ENCODE data around the gene CCDC9B. TPM values are rescaled to one million over a fixed set of nuclear protein-coding genes. Genes with fewer than 3 reads are reported as not detected.

Gene CCDC9B
- polyA plus RNA-seq, 4 donors: 4.0 to 14.7 (median 8.0) TPM

DNA sequence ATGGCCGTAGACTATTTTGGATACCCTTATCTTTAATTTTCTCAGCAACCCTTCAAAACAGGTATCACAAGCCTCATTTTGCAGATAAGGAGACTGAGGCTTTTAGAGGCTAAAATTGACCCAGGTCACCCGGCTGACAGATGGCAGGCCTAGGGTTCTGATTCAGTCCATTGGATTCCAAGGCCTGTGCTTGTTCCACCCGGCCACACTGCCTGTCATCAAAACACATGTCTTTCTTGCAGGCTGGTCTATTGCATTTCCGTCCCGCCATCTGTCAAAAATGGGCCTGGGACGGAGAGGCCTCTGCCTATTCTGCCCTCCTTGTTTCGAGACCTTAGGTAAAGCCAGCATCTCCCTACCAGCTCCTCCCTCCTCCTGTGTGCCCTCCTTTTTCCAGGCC, 9.1 kb downstream of the CCDC9B start:
- DNase-seq (ENCODE audit: low read depth in 4 of 4, low spot score in 2 of 4): no peak

GRCh38 chr15:40331026-40331425, 9.7 kb downstream of the CCDC9B start:
- DNase-seq (ENCODE audit: low read depth in 4 of 4, low spot score in 2 of 4): no peak

DNA sequence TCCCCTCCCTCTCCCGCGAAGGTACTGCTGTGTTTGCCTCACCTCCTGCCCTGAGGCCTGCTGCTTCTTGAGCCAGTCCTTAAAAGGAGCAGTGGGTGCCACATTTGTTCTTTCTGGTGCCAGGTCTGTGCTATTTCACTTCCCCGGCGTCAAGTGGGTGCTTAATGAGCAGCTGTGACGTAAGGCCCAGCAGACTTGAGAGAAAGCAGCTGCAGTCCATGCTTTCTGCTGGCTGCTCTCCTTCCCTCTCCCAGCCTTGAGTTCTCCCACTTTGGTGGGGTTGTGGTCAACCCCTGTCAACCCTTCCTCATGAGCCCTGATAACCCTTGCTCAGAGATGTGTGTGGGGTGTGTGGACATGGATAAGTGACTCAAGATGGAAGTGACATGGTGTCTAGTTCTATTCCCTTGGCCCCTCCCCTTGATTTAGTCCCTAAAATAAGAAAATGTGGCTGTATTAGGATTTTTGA, 10.3 kb downstream of the CCDC9B start:
- DNase-seq (ENCODE audit: low read depth in 4 of 4, low spot score in 2 of 4): no peak

- DNase-seq (ENCODE audit: low read depth in 4 of 4, low spot score in 2 of 4): no peak
Observed at GRCh38 chr15:40329804-40330203, 10.9 kb downstream of the CCDC9B start.

DNA sequence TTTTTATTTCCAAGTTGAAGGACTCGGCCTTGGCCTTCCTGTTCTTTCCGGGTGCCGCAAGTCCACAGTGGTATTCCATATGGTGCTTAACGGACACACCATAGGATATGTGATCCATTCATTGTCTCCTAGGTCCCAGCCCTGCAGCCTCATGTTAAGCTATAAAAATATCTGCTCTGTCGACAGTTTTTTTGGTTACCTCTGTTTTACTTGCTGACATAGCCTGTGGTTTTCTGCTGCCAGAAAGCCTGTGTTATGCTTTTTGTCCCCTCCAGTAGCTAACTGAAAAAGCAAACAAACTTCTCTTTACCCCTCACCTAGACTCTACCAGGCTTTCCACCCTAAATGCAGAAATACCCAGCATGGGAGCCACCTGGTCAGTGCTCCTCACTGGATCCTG, 12.0 kb downstream of the CCDC9B start:
- DNase-seq (ENCODE audit: low read depth in 4 of 4, low spot score in 2 of 4): no peak

DNA sequence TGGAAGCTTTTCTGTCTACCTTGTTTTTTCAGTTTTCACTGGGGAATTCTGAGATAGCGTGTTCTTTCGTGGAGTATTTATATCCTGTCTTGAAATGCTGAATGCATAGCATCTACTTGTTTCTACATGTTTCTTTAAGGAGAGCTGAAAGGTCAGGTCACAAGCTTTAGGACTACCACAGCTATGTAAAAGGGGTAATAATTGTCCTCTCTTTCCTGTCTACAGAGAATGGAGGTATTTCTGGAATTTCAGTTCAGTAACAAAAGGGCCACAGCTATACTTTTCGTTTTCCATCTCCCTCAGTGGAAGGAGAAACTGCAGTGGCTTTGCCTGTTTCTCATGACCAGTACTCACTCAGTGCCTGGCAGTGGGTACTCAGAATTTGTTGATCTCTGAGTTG, 12.6 kb downstream of the CCDC9B start:
- no peak for DNase-seq (ENCODE audit: low read depth in 4 of 4, low spot score in 2 of 4)

DNA sequence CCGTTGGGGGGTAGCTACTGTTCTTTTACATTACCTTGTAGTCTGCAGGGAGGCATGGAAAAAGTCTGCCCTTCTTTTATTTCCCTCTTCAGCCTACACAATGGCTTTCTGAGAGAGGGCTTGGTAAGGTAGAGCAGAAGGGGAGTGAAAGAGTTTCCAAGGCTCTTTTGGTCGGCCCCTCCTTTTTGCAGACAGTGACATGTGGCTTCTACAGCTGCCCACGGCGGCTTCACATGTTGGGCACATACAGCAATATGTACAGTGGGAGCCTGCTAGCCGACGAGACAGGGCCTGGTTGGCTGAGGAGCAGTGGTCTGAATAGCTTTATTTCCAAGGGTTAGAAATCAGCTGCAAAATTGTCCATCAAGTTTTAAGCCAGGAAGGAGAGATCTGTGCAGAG, 13.3 kb downstream of the CCDC9B start:
- DNase-seq (ENCODE audit: low read depth in 4 of 4, low spot score in 2 of 4): no peak

DNA sequence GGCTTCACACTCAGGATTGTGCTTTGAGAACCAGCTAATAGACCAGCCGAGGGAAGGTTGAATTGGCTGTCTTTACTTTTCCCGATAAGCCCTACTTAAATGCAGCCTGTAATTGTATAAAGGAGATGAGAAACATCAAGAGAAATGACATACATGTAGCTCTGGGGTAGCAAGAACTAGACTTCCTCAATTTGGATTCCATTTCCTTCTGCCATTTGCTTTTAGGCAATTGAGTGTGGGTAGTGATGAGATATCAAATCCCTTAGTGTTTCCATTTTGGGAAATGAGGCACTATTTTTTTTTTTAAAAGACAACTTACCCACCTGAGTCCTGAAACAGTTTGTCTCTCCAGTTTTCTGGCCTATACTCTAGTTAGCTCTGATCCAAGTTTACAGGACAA, 15.0 kb downstream of the CCDC9B start:
- no peak for DNase-seq (ENCODE audit: low read depth in 4 of 4, low spot score in 2 of 4)

GRCh38 chr15:40325188-40325587, 15.6 kb downstream of the CCDC9B start:
- no peak for DNase-seq (ENCODE audit: low read depth in 4 of 4, low spot score in 2 of 4)

- no peak for DNase-seq (ENCODE audit: low read depth in 4 of 4, low spot score in 2 of 4)
Observed at GRCh38 chr15:40323953-40324937, 16.5 kb downstream of the CCDC9B start.

GRCh38 chr15:40323239-40323952, 17.3 kb downstream of the CCDC9B start, which contains the start of gene INAFM2:
Gene INAFM2, plus strand, starts transcription at chr15:40323692. Its CDS starts 364 bp downstream, at chr15:40324056.
- peak; percentile 77 to 90 (median 87) for DNase-seq (ENCODE audit: low read depth in 4 of 4, low spot score in 2 of 4)

DNA sequence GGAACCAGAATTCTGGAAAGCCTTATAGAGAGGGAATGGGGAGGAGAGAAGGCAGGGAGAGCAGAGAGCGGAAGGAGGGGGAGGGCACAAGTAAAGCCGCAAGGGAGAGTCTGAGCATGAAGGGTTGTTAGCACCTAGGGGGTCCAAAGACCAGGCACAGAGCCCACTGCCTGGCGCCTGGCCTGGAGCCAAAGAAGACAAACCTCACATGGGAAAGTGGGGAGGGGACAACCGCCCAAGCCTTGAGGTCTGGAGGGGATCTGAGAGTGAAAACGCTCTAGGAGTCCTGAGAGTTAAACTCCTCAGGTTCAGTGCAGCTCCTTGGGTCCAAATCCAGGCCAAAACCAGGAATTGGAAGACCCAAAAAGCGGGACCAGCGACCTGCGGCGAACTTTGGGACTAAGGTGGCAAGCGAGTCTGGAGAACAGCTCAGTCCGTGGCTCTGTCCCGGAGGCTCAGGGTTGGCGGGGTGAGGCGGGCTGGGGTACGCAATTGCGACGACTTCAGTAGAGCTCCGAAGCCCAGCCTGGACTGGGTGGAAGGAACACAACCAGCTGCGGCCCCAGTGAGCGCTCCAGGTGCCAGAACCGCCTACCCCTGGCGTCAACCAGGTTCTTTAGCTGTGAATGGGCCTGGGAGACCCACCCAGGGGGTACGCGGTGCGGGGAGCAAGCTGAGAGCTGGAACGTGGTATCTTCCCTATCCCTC, 18.1 kb downstream of the CCDC9B start:
- DNase-seq (ENCODE audit: low read depth in 4 of 4, low spot score in 2 of 4): no peak

- no peak for DNase-seq (ENCODE audit: low read depth in 4 of 4, low spot score in 2 of 4)
Observed at GRCh38 chr15:40320931-40321371, 19.8 kb downstream of the CCDC9B start.

DNA sequence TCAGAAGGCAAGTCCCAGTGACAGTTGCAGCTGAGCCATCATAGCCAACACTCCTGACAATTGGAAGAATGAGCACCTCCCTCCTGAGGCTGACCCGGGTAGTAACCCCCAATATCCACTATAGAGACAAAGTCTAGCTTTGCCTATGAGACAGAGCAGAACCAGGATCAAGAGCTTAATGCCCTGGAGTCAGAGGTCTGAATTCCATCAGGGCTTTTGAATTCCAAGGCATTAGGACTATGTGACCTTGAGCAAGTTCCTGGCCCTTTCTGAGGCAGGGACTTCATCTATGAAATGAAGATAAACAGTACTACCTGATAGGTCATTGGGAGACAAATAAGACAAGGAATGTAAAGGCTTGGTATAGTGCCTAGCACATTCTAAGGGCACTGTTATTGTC, 20.3 kb downstream of the CCDC9B start:
- no peak for DNase-seq (ENCODE audit: low read depth in 4 of 4, low spot score in 2 of 4)

DNA sequence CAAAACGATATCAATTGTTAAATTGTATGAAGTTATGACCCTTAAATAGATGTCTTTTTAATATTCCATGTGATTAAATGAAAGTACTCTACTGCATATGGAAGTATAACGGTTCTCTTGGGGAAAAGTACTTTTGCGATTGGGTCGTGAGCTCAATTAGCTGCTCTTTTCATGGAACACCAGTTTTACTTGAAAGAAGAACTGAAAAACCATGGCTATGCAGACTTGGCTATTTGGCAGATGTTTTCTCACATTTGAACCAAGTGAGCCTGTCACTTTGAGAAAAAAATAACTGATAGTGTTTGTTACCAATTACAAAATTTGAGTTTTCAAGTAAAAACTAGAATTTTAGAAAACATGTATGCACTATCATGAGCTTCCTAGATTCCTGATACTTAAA, 23.2 kb downstream of the CCDC9B start:
- no peak for DNase-seq (ENCODE audit: low read depth in 4 of 4, low spot score in 2 of 4)

DNA sequence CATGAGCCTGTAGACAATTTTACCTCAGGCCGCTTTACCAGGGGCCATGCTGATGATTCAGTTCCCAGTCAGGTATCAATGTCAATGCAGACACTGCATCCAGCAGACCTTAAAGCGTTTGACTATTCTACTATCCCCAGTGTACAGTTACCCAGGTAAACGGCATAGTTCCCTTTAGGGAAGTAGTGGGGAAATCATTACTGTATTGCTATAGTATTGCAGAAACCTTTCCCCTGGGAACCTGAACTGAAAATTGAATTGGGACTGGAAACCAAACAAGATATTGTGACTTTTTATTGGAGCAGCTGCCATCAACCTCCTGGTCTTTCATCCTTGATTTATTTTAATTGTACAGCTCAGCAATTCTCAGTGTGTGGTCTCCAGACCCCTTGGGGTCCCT, 23.8 kb downstream of the CCDC9B start:
- DNase-seq (ENCODE audit: low read depth in 4 of 4, low spot score in 2 of 4): no peak

- no peak for DNase-seq (ENCODE audit: low read depth in 4 of 4, low spot score in 2 of 4)
Observed at GRCh38 chr15:40314723-40315276, 25.9 kb downstream of the CCDC9B start.

GRCh38 chr15:40313531-40314398, 27.0 kb downstream of the CCDC9B start:
- DNase-seq (ENCODE audit: low read depth in 4 of 4, low spot score in 2 of 4): no peak

GRCh38 chr15:40312370-40313158, 28.2 kb downstream of the CCDC9B start:
- DNase-seq (ENCODE audit: low read depth in 4 of 4, low spot score in 2 of 4): no peak

Measured in left renal cortex interstitium (tissue), 4 donors.